ENCODE measurements around the gene PCSK7.

The PCSK7 gene

DNA sequence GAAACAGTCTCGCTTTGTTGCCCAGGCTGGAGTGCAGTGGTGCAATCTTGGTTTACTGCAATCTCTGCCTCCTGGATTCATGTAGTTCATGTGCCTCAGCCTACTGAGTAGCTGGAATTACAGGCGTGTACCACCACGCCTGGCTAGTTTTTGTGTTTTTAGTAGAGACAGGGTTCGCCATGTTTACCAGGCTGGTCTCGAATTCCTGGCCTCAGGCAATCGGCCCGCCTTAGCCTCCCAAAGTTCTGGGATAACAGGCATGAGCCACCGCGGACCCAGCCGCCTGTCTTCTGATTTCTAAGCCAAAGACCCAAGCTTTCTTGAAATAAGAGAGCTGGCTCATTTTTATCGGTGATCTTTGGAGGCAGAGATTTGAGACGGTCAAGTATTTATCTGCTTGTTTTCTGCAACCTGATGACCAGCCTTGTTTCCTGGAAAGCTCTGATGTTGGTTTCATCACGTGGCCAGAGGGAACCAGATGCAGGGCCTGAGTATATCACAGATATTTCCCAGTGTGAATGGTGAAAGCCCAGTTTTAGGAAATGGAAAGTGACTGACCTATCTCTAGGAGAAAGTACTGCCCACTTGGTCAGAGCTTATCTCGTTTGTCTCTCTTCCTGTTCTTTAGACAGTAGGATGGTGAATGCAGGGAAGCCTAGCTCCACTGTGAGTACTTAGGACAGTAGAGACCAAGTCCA lies 59.0 kb downstream of the PCSK7 start:
- no peak for TF ChIP-seq GLIS3 (CRISPR knock-in tag; IDR thresholded peaks at IDR 0.05)
- no peak for TF ChIP-seq CSDC2 (CRISPR knock-in tag; IDR thresholded peaks at IDR 0.05)
- no peak for TF ChIP-seq ZC3H10 (CRISPR knock-in tag; IDR thresholded peaks at IDR 0.05)
- no peak for TF ChIP-seq TCF4 (CRISPR knock-in tag; IDR thresholded peaks at IDR 0.05; ENCODE audit: borderline replicate concordance)
- no peak for TF ChIP-seq ZNF8 (CRISPR knock-in tag; IDR thresholded peaks at IDR 0.05)
- TF ChIP-seq, protein P1, sequence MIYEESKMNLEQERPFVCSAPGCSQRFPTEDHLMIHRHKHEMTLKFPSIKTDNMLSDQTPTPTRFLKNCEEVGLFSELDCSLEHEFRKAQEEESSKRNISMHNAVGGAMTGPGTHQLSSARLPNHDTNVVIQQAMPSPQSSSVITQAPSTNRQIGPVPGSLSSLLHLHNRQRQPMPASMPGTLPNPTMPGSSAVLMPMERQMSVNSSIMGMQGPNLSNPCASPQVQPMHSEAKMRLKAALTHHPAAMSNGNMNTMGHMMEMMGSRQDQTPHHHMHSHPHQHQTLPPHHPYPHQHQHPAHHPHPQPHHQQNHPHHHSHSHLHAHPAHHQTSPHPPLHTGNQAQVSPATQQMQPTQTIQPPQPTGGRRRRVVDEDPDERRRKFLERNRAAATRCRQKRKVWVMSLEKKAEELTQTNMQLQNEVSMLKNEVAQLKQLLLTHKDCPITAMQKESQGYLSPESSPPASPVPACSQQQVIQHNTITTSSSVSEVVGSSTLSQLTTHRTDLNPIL (CRISPR knock-in tag; IDR thresholded peaks at IDR 0.05; ENCODE audit: low read depth) = no peak
- TF ChIP-seq, protein P2, sequence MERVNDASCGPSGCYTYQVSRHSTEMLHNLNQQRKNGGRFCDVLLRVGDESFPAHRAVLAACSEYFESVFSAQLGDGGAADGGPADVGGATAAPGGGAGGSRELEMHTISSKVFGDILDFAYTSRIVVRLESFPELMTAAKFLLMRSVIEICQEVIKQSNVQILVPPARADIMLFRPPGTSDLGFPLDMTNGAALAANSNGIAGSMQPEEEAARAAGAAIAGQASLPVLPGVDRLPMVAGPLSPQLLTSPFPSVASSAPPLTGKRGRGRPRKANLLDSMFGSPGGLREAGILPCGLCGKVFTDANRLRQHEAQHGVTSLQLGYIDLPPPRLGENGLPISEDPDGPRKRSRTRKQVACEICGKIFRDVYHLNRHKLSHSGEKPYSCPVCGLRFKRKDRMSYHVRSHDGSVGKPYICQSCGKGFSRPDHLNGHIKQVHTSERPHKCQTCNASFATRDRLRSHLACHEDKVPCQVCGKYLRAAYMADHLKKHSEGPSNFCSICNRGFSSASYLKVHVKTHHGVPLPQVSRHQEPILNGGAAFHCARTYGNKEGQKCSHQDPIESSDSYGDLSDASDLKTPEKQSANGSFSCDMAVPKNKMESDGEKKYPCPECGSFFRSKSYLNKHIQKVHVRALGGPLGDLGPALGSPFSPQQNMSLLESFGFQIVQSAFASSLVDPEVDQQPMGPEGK (CRISPR knock-in tag; IDR thresholded peaks at IDR 0.05; ENCODE audit: borderline replicate concordance) = no peak
- TF ChIP-seq ARNTL (CRISPR knock-in tag; IDR thresholded peaks at IDR 0.05; ENCODE audit: borderline replicate concordance, low read depth) = no peak
- no peak for ATAC-seq

DNA sequence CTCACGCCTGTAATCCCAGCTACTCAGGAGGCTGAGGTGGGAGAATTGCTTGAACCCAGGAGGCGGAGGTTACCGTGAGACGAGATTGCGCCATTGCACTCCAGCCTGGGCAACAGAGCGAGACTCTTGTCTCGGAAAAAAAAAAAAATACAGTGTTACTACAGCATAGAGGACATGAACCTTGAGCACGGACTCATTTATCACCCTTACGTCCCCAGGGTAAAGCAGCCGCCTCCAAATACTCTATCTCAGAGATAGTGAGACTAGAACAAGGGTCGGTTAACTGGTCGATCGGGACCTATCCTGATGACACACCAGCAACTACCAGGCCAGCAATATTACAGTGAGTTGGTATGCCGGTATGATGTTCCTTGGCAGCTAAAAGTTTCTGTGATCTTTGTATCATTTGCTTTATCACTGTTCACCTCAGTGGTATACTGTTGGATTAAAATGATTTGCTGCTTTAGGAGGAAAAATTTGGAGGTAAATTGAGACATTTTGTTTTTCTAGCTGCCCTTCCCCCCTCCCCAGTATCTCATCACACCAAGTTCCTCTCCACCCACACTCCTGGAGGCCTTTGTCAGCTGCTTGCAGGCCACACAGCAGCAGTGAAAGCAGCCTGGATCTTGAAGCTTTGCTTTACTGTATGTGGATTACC lies 60.3 kb downstream of the PCSK7 start:
- ATAC-seq = no peak
- TF ChIP-seq RARB (CRISPR knock-in tag; IDR thresholded peaks at IDR 0.05) = no peak
- TF ChIP-seq ZC3H10 (CRISPR knock-in tag; IDR thresholded peaks at IDR 0.05) = no peak
- TF ChIP-seq, protein P3, sequence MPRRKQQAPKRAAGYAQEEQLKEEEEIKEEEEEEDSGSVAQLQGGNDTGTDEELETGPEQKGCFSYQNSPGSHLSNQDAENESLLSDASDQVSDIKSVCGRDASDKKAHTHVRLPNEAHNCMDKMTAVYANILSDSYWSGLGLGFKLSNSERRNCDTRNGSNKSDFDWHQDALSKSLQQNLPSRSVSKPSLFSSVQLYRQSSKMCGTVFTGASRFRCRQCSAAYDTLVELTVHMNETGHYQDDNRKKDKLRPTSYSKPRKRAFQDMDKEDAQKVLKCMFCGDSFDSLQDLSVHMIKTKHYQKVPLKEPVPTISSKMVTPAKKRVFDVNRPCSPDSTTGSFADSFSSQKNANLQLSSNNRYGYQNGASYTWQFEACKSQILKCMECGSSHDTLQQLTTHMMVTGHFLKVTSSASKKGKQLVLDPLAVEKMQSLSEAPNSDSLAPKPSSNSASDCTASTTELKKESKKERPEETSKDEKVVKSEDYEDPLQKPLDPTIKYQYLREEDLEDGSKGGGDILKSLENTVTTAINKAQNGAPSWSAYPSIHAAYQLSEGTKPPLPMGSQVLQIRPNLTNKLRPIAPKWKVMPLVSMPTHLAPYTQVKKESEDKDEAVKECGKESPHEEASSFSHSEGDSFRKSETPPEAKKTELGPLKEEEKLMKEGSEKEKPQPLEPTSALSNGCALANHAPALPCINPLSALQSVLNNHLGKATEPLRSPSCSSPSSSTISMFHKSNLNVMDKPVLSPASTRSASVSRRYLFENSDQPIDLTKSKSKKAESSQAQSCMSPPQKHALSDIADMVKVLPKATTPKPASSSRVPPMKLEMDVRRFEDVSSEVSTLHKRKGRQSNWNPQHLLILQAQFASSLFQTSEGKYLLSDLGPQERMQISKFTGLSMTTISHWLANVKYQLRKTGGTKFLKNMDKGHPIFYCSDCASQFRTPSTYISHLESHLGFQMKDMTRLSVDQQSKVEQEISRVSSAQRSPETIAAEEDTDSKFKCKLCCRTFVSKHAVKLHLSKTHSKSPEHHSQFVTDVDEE (CRISPR knock-in tag; IDR thresholded peaks at IDR 0.05) = no peak
- no peak for TF ChIP-seq PPARA (CRISPR knock-in tag; IDR thresholded peaks at IDR 0.05; ENCODE audit: borderline replicate concordance)
- TF ChIP-seq ISL1 (CRISPR knock-in tag; IDR thresholded peaks at IDR 0.05) = no peak
- TF ChIP-seq, protein P2 (CRISPR knock-in tag; IDR thresholded peaks at IDR 0.05; ENCODE audit: borderline replicate concordance) = no peak
- TF ChIP-seq, protein P4, sequence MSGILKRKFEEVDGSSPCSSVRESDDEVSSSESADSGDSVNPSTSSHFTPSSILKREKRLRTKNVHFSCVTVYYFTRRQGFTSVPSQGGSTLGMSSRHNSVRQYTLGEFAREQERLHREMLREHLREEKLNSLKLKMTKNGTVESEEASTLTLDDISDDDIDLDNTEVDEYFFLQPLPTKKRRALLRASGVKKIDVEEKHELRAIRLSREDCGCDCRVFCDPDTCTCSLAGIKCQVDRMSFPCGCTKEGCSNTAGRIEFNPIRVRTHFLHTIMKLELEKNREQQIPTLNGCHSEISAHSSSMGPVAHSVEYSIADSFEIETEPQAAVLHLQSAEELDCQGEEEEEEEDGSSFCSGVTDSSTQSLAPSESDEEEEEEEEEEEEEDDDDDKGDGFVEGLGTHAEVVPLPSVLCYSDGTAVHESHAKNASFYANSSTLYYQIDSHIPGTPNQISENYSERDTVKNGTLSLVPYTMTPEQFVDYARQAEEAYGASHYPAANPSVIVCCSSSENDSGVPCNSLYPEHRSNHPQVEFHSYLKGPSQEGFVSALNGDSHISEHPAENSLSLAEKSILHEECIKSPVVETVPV (CRISPR knock-in tag; IDR thresholded peaks at IDR 0.05) = no peak
- TF ChIP-seq ZFP30 (CRISPR knock-in tag; IDR thresholded peaks at IDR 0.05) = no peak
- no peak for TF ChIP-seq ESRRG (CRISPR knock-in tag; IDR thresholded peaks at IDR 0.05)
- TF ChIP-seq, protein P1 (CRISPR knock-in tag; IDR thresholded peaks at IDR 0.05; ENCODE audit: low read depth) = no peak
- TF ChIP-seq SNAI2 (CRISPR knock-in tag; IDR thresholded peaks at IDR 0.05) = no peak
- no peak for TF ChIP-seq CSDC2 (CRISPR knock-in tag; IDR thresholded peaks at IDR 0.05)

DNA sequence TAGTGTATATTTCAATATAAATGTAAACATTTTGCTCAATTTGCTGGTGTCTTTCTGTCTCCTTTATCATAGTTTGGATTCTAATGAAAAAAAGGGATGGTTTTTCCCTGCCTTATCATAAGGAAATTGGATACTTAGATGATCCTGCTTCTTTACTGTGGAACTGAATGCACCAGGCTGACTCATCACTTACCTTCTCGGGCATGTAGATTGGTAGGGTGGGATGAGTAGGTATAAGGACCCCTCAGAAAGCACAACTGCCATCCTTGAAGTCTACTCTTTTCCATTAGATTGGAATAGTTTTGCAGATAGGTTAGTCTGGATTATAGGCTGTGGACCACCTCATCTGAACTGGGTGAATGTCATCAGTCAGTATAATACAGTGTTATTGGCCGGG lies 60.9 kb downstream of the PCSK7 start:
- TF ChIP-seq, protein P3 (CRISPR knock-in tag; IDR thresholded peaks at IDR 0.05) = no peak
- TF ChIP-seq, protein P1 (CRISPR knock-in tag; IDR thresholded peaks at IDR 0.05; ENCODE audit: low read depth) = no peak
- ATAC-seq = no peak

Data from SK-N-SH treated with all-trans-retinoic acid at 6 μM for 48 hours (cell line).